ENCODE measurements around the gene CCDC191. TPM values are rescaled to one million over a fixed set of nuclear protein-coding genes. Genes with fewer than 3 reads are reported as not detected.

The CCDC191 gene, protein sequence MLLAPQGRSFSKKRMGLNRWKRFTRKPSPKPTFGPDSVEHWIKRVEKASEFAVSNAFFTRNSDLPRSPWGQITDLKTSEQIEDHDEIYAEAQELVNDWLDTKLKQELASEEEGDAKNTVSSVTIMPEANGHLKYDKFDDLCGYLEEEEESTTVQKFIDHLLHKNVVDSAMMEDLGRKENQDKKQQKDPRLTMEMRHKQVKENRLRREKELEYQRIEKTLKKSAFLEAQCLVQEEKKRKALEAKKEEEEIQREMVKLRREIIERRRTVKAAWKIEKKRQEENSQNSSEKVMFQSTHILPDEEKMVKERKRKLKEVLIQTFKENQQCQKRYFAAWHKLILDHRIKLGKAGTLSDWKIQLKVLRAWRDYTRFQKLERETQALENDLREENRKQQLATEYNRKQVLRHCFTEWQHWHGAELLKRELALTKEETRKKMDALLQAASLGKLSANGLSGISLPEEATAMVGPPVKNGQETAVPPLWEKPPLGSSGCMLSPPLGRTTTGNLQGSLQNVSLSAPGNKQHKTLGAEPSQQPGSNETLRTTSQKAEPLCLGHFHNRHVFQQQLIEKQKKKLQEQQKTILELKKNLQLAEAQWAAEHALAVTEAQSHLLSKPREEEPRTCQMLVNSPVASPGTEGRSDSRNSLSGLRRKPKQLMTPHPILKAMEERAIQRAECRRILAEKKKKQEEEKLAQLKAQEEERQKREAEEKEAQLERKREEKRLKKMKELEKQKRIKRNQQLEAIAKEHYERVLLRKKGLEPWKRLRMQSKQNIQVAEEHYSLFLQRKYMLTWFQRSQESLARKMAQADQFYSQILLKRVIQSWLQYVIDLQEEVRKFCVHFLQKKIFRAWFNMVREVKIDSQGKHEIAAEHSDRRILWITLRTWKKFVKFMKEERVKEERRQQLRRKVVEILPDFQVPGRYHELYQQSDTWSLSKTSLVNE
- 1.3 TPM for total RNA-seq
- long read RNA-seq, partial matches to known transcripts = 3 of 4 reads
- long read RNA-seq, other reads (novel, unspliced or antisense) = 1 of 4 reads

DNA sequence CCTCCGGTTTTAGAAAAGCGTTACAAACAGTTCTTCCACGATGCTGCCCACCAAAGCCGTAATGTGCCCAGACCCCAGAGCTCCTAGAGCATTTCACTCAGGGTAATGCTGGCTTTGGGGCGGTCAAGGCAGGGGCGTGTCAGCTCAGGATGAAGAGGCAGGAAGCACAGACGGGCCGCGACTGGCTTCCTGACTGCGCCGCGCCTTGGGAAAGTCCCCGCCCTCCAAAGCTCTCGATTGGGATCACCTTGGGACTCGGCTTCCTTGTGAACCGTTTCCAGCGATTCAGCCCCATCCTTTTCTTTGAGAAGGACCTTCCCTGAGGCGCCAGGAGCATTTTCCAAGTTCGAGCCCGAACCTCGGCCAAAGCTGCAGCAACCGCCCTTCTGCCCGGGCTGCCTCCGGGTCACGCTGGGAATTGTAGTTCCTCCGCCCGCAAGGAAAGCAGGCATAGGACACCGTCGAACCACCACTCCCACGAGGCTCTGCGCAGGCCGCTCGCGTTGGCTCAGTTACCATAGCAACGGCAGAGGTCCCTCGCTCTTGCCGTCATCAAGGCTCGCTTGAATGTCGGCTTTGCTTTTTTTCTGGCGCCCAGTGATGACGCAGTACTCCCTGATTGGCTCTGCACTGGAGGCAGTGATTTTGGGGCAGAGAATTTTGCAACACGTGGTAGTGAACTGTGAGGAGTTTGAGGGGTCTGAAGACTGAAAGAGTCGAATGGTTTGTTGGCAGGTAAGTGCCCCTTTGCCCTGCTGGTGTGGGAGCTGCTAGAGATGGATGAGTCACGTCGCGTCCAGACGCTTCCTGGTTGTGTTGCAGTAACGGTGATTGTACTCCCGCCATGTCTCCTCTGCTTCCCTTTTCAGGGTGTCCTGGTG lies at the start of gene CCDC191, which contains the start of gene QTRT2:
CCDC191 (minus strand) TSS at position 397 of the 881 bp plus-strand sequence; CDS start at position 337, 60 bp downstream.
QTRT2 (plus strand) TSS at position 608 of the 881 bp plus-strand sequence. CDS start 8,521 bp downstream, outside the sequence.
- peak; percentile 99 for DNase-seq (ENCODE audit: low spot score)

DNA sequence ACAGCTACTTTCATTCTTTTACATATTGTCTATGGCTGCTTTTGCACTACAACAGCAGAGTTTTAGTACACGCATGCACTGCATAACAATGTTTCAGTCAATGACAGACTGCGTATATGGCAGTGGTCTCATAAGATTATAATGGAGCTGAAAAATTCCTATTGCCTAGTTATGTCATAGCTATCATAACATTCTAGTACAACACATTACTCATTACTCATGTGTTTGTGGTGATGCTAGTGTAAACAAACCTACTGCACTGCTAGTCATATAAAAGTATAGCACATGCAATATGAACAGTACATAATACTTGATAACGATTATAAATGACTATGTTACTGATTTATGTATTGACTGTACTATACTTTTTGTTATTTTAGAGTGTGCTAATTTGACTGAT lies 48.1 kb upstream of the CCDC191 start:
- no peak for DNase-seq (ENCODE audit: low spot score)

DNA sequence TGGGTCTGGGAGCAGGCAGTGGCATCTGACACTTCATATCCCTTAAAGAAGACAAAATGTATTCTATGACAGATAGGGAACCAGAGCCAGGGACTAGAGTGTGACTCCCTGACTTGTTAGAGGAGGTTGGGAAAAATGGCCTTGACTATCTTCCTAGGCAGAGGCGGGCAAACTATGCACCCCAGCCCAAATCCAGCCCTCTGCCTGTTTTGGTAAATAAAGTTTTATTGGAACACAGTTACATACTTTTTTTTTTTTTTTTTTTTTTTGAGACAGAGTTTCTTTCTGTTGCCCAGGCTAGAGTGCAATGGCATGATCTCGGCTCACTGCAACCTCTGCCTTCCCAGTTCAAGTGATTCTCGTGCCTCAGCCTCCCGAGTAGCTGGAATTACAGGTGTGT lies 47.5 kb upstream of the CCDC191 start:
- no peak for DNase-seq (ENCODE audit: low spot score)

DNA sequence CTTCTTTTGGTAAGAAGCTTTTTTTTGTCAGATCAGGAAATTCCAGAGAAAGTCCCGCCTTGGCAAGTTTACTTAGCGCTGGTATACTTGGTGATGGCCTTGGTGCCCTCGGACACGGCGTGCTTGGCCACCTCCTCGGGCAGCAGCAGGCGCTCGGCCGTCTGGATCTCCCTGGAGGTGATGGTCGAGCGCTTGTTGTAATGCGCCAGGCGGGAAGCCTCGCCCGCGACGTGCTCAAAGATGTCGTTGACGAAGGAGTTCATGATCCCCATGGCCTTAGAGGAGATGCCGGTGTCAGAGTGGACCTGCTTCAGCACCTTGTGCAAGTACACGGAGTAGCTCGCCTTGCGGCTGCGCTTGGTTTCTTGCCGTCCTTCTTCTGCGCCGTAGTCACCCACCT lies 46.9 kb upstream of the CCDC191 start:
- DNase-seq (ENCODE audit: low spot score) = no peak

DNA sequence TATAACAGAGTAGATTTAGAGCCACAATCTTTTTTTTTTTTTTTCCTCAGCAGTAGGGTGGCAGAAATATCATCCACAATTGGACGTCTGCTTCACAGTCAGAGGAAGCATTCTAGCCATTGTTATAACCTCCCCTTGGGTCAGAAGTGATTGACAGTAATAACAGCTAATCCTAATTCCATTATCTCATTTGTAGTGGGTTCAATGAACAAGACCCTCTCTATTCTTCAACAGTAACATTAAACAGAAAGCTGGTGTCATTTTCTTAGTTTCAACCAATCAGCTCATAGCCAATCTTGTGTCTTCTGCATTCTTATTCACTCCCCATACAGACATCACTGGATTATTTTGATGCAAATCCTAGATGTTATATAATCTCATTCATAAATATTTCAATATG lies 44.8 kb upstream of the CCDC191 start:
- DNase-seq (ENCODE audit: low spot score) = no peak

DNA sequence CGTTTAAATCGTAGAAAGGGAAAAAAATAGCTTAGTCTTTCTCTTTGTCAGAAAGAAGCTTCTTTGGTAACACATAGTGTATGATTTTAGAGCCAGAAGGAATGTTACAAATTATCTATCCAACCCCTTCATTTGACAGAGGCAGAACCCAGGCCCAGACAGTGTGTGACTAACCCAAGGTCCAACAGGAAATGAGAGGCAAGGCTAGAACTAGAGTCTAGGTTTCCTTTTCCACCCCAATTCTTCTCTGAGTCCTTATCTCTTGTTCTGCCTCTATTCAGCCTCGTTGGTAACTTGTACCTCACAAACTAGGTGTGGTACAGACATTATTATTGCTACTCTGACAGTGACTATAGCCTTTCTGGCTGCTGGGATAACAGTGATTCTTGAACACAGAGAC lies 39.5 kb upstream of the CCDC191 start:
- DNase-seq (ENCODE audit: low spot score) = no peak

DNA sequence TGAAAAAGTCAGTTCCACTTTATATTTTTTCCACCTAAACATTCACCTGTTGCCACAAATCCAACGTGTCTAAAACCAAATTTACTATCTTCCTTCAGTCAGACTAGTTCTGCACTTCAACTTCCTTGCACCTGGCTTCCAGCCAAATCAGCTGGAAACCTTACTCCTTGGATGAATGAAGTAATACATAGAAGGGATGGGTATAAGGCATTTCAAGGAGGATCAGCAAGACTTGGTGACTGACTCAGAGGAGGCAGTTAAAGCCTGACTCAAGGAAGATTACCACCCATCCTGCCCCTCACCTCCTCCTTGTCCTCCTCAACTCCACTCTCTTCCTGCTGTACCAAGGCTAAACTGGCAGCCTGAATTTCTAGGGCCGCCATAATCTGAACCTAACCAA lies 37.3 kb upstream of the CCDC191 start:
- DNase-seq (ENCODE audit: low spot score) = no peak

DNA sequence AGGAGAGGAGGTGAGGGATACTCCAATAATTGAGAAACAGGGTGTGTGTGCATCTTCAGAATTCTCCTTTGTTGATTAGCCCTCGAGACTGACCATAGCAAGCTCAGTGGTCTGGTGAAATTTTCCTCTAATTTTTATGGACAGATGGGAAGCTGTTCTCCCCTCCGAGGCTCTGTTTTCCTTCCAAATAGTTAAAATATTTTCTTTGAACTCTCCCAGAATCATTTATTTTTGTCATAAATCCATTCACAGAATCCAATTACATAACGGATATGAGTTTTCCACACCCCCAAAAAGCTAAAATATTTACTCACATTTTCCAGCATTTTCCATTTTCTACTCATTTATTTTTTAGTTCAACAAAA lies 36.7 kb upstream of the CCDC191 start:
- no peak for DNase-seq (ENCODE audit: low spot score)

DNA sequence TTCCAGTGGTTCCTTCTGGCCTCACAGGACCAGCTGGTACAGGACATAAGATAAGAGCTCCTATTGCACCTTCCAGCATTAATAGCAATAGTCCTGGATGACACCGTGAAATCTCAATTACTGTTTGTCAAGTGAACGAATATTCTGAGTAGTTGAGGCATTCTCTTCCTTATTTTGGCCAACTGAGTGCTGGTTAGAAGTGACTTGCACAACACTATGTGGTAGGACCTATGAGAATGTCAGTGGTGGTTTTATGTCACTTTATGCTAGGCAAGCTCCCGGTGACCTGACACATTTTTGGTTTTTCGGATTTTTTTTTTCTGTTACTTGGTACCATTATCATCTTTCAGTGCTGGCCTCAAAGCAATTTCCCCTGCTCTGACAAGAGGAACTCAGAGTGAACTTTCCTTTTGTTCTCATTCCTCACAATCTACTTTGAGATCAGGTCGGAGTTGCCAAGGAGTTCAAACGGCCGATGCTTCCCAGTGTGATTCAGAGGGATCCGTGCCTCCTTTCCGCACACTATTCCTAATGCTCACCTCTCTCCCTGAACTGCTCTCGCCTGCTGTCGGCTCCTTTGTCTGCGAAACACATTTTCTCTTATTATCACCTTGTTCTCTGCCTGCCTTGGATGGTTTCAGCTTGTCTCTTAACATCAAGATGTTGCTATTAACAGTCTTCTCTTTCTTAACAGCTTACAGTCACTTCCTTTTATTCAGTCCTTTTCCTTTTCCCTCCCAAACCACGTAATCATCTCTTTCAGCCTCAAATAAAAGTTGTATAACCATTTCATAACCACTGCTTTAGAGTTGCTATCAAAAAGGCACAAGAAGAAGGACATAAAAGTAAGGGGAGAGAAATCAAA lies 36.1 kb upstream of the CCDC191 start:
- DNase-seq (ENCODE audit: low spot score) = no peak

DNA sequence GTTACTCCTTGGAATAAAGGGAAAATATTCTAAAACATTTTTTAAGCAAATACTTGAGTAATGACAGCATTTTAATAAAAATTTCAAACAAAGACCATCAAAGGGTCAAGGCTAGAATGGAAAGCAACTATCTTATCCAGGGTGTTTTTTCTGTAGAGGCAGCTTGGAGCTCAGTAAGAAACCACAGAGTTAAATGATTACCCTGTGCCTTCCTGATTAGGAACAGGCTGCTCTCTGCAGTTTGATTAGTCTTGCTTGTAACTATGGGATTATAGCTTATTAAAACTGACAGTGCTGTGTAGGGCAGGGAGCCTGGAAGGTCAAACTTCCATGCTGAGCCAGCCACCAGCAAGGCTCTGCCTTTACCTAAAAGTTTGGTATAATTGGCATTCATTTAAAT lies 33.3 kb upstream of the CCDC191 start:
- DNase-seq (ENCODE audit: low spot score) = no peak

DNA sequence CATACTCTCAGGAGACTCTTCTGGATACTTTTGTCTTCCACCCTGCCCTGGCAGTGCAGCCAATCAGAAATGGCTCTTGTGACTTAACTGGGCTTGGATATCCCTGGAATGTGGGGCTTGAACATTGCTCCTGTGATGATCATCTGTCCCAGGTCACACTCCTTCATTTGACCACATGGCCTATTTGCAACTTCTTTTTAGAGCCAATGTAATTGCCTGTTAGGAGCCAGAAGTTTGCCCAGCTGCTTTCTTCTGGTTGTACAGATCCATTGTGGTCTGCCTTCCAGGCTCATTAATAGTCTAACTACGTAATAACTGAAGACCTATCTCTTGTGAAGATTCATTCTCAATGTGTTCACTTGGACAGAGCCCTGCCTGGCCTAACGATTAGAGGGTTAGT lies 30.0 kb upstream of the CCDC191 start:
- DNase-seq (ENCODE audit: low spot score) = no peak

DNA sequence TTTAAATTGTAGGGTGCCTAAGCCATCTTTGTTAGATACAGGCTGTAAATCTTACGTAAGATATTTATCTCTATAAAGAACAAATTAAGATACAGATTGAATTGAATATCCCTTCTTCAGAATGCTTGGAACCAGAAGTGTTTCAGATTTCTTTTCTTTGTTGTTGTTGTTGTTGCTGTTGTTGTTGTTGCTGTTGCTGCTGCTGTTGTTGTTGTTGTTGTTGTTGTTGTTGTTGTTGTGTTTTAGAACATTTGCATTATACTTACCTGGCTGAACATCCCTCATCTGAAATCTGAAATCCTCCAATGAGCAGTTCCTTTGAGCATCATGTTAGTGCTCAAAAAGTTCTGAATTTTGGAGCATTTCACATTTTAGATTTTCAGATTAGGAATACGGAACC lies 26.8 kb upstream of the CCDC191 start:
- DNase-seq (ENCODE audit: low spot score) = no peak

DNA sequence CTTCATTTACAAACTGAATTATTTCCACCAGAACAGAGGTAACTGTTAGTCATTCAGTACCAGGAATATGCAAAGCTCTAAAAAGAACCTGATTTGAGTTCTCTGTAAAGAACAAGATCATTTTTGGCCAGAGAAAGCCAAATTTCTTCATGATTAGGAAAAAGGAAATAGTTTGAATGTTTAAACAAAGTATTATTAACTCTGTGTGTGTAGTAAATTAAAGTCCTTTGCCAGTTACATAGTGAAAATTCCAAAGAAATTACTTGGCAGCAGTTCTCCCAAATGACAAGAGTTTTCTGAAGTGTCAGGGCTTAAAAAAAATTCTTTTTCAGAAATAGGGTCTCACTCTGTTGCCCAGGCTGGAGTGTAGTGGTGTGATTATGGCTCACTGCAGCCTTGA lies 24.7 kb upstream of the CCDC191 start:
- DNase-seq (ENCODE audit: low spot score) = no peak

DNA sequence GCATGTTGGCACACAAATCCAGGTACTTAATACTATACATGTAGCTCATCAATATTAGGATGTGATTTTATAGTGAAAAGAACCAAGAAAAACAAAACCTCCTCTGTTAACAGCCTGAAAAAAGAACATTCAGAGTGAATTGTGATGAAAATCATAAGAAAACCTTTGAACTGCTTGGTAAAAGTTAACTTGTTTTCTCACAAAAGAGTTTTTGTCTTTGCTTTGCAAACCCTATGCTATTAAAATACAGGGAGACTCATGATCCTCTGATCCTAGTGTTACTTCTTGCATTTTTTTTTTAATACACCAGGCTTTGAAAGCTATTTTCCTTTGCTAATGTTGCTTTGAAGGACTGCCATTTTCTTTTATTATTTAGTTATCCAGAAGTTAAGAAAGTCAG lies 23.9 kb upstream of the CCDC191 start:
- DNase-seq (ENCODE audit: low spot score) = no peak

DNA sequence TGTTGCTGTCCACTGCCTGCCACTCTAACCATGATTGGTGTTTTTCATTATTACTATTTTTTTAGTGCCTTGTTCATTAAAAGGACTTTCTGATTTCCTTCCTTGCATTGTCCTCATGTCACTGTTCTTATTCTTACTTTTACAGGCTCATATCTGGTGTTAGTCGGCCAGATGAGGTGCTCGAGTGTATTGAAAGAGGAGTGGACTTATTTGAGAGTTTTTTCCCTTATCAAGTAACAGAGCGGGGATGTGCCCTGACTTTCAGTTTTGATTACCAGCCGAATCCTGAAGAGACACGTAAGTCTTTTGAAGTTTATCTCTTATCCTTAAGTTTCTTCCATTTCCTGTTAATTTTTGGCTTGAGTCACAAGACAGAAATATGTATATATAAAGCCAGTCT lies 23.4 kb upstream of the CCDC191 start:
- no peak for DNase-seq (ENCODE audit: low spot score)

DNA sequence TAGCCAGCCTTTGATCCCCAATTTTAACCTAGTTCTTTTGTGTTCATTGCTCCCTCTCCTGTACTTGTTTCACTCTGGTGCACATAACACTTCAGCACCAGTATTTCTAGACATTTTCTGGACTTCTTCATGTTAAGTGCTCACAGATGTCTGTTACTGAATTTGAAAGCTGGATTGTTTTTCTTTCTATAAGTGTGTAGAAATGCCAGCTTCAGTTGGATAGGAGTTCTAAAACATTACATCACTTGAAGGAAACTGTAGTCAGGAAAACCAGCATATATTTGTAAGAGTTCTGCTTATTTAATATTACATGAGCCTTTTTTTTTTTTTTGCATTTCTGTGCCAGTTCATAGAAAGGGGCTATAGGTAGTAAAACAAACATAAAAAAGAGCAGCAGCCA lies 21.8 kb upstream of the CCDC191 start:
- no peak for DNase-seq (ENCODE audit: low spot score)

DNA sequence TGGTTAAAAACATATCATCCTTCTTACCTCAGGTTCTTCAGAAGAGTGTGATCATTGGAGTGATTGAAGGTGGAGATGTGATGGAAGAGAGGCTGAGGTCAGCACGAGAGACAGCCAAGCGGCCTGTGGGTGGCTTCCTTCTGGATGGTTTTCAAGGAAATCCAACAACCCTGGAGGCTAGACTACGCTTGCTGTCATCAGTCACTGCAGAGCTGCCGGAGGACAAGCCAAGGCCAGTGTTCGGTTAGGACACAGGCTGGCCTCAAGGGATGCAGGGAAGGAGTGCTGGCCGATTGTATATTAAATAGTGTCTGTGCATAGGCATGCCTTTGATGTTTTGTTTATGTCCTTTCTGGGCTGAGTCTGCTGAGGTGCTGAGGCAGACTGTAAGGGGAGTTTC lies 20.4 kb upstream of the CCDC191 start:
- no peak for DNase-seq (ENCODE audit: low spot score)

DNA sequence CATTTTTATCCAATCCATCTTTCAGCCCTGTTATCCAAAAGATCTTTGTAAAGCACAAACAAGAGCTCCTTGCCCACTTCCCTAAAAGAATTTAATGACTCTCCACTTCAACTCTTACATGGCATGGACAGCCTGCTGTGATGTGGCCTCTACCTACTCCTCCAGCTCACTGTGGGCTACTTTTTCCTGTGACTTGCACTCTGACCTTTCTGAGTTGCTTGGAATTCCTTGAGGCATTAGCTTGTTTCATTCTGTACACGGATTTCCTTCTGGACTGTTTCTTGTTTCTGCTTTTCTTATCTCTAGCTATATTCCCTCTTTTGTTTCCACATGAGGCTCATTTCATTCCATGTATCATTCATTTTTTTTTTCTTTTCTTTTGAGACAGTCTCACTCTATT lies 15.5 kb upstream of the CCDC191 start:
- no peak for DNase-seq (ENCODE audit: low spot score)

DNA sequence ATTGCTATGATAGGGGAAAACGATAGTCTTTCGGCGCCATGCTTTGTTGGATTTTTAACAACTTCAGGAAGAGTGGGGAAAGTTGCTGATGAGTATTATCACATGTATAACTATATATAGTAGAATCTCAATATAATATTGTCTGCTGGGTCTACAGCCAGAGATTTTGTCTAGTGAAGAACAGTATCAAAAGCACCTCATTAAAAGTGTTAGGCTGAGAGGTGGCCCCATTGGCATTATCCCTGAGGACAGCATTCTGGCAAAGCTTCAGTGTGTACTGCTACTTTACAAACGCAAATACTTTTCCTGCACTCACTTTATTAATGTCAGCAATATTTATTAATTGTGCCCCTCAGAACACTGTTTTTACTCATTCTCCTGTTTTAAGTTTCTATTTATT lies 12.0 kb upstream of the CCDC191 start:
- no peak for DNase-seq (ENCODE audit: low spot score)

DNA sequence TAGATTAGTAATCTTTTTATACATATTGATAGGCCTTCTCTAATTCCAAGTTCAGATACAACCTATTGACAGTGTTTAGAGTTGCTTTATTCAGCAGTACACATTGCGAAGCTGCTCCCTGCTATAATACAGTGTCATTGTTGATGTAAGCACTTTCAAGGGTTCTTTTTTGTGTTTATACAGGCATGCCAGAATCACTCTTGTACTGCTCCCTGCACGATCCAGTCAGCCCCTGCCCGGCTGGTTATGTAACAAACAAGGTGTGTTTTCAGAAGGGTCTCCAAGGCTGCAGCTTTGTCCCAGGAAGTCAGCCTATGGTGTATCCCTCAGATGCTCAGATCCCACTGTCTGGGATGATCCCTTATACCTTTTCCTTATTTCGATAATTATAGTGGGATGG lies 11.5 kb upstream of the CCDC191 start:
- no peak for DNase-seq (ENCODE audit: low spot score)

All from mesenteric fat pad (tissue), 1 donor.